ENCODE results near the gene MTHFD1L.

DNA sequence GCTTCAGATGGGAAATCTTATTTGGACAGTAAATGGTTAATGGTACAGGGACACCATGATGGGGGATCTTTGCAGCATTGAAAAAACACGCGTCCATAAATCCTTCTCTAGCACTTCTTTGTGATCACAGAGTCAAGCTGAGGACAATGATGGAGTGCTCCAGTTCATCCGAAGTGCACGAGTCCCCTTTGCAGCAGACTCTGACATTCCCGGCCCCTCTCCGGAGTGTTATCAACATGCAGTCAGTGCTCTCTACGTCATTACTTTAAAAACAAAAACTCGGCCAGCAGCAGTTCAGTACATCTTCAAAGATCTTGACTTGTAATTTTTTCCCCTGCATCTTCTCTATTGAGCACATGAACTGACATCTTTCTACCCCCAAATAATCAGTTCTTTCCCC lies 188.8 kb downstream of the MTHFD1L start:
- TF ChIP-seq, protein P1, sequence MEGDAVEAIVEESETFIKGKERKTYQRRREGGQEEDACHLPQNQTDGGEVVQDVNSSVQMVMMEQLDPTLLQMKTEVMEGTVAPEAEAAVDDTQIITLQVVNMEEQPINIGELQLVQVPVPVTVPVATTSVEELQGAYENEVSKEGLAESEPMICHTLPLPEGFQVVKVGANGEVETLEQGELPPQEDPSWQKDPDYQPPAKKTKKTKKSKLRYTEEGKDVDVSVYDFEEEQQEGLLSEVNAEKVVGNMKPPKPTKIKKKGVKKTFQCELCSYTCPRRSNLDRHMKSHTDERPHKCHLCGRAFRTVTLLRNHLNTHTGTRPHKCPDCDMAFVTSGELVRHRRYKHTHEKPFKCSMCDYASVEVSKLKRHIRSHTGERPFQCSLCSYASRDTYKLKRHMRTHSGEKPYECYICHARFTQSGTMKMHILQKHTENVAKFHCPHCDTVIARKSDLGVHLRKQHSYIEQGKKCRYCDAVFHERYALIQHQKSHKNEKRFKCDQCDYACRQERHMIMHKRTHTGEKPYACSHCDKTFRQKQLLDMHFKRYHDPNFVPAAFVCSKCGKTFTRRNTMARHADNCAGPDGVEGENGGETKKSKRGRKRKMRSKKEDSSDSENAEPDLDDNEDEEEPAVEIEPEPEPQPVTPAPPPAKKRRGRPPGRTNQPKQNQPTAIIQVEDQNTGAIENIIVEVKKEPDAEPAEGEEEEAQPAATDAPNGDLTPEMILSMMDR (IDR thresholded peaks at IDR 0.05) = no peak
- no peak for TF ChIP-seq POLR2A (IDR thresholded peaks at IDR 0.05)
